Measurements from ENCODE around the gene RBM8A.

RBM8A gene

DNA sequence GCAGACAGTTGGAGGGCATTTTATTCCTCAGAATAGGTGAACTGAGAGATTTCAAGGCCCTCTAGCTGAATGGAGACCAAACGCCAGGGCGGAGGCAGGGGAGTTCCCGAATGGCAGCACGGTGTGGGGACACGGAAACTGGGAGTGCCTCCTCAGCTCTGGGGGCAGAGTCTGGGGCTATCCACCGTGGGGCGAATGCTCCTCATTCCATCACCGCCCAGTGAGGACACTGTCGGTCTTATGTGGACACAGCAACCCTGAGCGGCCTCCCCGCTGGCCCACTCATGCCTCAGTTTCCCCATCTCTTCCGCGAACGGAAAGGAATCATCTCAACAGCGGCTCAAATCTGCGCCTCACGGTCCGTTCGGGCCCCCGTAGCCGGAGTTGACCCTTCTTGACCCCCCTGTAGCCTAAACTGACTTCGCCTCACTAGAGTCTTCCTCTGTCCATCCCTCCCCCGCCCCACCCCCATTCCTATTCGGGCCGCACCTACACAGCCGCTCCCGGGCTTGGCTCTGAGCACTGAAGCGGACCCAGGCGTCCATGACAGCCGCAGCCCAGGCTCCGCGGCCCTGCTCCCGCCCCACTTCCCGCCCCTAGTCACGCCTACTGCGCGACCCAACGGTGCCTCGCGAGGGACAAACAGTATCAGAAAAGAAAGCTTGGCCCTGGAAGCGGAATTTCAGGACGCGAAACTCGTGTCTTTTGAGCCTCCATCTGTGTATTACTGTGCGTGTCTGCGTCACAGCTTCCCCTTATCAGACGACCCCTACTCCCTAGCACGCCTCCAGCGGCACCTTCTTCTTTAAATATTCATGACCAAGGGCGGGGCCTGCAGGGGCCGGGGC, 8.9 kb downstream of the RBM8A start, which contains the start of gene PEX11B (continued):
- TF ChIP-seq KLF10 (tag by site-specific recombination; IDR thresholded peaks at IDR 0.05) (peak; percentile 76), ZNF114 (tag by site-specific recombination; IDR thresholded peaks at IDR 0.05) (no peak), ZNF521 (tag by site-specific recombination; IDR thresholded peaks at IDR 0.05) (no peak), ZNF266 (tag by site-specific recombination; IDR thresholded peaks at IDR 0.05; ENCODE audit: low read depth) (no peak), ZBTB7A (tag by site-specific recombination; IDR thresholded peaks at IDR 0.05; ENCODE audit: low read depth) (0 out of 2 replicates have a peak, but pooled peaks have one; percentile 27), ZNF561 (tag by site-specific recombination; IDR thresholded peaks at IDR 0.05; ENCODE audit: borderline replicate concordance) (peak; percentile 19; the same call in 1 of the 2 replicates), ZNF211 (tag by site-specific recombination; IDR thresholded peaks at IDR 0.05; ENCODE audit: low read depth) (no peak), ZNF670 (tag by site-specific recombination; IDR thresholded peaks at IDR 0.05; ENCODE audit: low read depth) (no peak), HOXD13 (CRISPR knock-in tag; IDR thresholded peaks at IDR 0.05; ENCODE audit: borderline replicate concordance) (no peak), ZNF664 (tag by site-specific recombination; IDR thresholded peaks at IDR 0.05) (no peak), ZNF274 (IDR thresholded peaks at IDR 0.05; ENCODE audit: low read length) (no peak), ZNF274 (tag by site-specific recombination; IDR thresholded peaks at IDR 0.05; ENCODE audit: borderline replicate concordance) (no peak), ZSCAN5A (tag by site-specific recombination; IDR thresholded peaks at IDR 0.05) (no peak), ZXDB (tag by site-specific recombination; IDR thresholded peaks at IDR 0.05) (0 out of 2 replicates have a peak, but pooled peaks have one; percentile 74), SCRT1 (tag by site-specific recombination; IDR thresholded peaks at IDR 0.05; ENCODE audit: borderline replicate concordance) (no peak), YY2 (tag by site-specific recombination; IDR thresholded peaks at IDR 0.05) (no peak), ZBTB6 (tag by site-specific recombination; IDR thresholded peaks at IDR 0.05) (no peak), ZNF501 (tag by site-specific recombination; IDR thresholded peaks at IDR 0.05) (peak; percentile 82; the same call in 1 of the 2 replicates), ZNF792 (tag by site-specific recombination; IDR thresholded peaks at IDR 0.05) (no peak), ZBTB48 (tag by site-specific recombination; IDR thresholded peaks at IDR 0.05) (peak; percentile 91), TRIM28 (IDR thresholded peaks at IDR 0.05; ENCODE audit: borderline replicate concordance, low read length) (no peak), ZNF202 (tag by site-specific recombination; IDR thresholded peaks at IDR 0.05; ENCODE audit: borderline replicate concordance) (no peak), ZNF549 (tag by site-specific recombination; IDR thresholded peaks at IDR 0.05) (no peak), ZNF157 (tag by site-specific recombination; IDR thresholded peaks at IDR 0.05) (no peak), ZNF394 (tag by site-specific recombination; IDR thresholded peaks at IDR 0.05; ENCODE audit: borderline replicate concordance) (no peak), ZNF626 (tag by site-specific recombination; IDR thresholded peaks at IDR 0.05) (no peak), ZNF76 (tag by site-specific recombination; IDR thresholded peaks at IDR 0.05; ENCODE audit: borderline replicate concordance, low read depth) (no peak)
- TF ChIP-seq, protein P1, sequence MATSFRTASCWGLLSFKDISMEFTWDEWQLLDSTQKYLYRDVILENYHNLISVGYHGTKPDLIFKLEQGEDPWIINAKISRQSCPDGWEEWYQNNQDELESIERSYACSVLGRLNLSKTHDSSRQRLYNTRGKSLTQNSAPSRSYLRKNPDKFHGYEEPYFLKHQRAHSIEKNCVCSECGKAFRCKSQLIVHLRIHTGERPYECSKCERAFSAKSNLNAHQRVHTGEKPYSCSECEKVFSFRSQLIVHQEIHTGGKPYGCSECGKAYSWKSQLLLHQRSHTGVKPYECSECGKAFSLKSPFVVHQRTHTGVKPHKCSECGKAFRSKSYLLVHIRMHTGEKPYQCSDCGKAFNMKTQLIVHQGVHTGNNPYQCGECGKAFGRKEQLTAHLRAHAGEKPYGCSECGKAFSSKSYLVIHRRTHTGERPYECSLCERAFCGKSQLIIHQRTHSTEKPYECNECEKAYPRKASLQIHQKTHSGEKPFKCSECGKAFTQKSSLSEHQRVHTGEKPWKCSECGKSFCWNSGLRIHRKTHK (tag by site-specific recombination; IDR thresholded peaks at IDR 0.05), result no peak
- TF ChIP-seq, protein P2, sequence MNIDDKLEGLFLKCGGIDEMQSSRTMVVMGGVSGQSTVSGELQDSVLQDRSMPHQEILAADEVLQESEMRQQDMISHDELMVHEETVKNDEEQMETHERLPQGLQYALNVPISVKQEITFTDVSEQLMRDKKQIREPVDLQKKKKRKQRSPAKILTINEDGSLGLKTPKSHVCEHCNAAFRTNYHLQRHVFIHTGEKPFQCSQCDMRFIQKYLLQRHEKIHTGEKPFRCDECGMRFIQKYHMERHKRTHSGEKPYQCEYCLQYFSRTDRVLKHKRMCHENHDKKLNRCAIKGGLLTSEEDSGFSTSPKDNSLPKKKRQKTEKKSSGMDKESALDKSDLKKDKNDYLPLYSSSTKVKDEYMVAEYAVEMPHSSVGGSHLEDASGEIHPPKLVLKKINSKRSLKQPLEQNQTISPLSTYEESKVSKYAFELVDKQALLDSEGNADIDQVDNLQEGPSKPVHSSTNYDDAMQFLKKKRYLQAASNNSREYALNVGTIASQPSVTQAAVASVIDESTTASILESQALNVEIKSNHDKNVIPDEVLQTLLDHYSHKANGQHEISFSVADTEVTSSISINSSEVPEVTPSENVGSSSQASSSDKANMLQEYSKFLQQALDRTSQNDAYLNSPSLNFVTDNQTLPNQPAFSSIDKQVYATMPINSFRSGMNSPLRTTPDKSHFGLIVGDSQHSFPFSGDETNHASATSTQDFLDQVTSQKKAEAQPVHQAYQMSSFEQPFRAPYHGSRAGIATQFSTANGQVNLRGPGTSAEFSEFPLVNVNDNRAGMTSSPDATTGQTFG (tag by site-specific recombination; IDR thresholded peaks at IDR 0.05; ENCODE audit: borderline replicate concordance), result no peak
- TF ChIP-seq, protein P3, sequence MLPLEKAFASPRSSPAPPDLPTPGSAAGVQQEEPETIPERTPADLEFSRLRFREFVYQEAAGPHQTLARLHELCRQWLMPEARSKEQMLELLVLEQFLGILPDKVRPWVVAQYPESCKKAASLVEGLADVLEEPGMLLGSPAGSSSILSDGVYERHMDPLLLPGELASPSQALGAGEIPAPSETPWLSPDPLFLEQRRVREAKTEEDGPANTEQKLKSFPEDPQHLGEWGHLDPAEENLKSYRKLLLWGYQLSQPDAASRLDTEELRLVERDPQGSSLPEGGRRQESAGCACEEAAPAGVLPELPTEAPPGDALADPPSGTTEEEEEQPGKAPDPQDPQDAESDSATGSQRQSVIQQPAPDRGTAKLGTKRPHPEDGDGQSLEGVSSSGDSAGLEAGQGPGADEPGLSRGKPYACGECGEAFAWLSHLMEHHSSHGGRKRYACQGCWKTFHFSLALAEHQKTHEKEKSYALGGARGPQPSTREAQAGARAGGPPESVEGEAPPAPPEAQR (tag by site-specific recombination; IDR thresholded peaks at IDR 0.05), result no peak
- TF ChIP-seq, protein P4, sequence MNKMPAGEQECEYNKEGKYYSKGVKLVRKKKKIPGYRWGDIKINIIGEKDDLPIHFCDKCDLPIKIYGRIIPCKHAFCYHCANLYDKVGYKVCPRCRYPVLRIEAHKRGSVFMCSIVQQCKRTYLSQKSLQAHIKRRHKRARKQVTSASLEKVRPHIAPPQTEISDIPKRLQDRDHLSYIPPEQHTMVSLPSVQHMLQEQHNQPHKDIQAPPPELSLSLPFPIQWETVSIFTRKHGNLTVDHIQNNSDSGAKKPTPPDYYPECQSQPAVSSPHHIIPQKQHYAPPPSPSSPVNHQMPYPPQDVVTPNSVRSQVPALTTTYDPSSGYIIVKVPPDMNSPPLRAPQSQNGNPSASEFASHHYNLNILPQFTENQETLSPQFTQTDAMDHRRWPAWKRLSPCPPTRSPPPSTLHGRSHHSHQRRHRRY (tag by site-specific recombination; IDR thresholded peaks at IDR 0.05), result no peak
